Erythroblast (primary cell): Measurements from ENCODE around the gene DTX3L.
A peak's percentile ranks its signal among the peaks of the same experiment; 100 is the strongest.

Experiments
- DNase-seq, 2 experiments: peaks; one replicate each; lab custom pipeline; 2025; lab: John Stamatoyannopoulos, UW
- GATA1 ChIP-seq: IDR thresholded peaks from 2 replicates; pipeline ENCODE4 v1.6.1; 2011; ENCODE audit warnings: low read depth, mild to moderate bottlenecking, control low read depth, low read length, moderate library complexity
- POLR2A ChIP-seq: IDR thresholded peaks from 2 replicates; pipeline ENCODE4 v1.6.1; 2011; ENCODE audit warnings: mild to moderate bottlenecking, low read length

Gene DTX3L

DNA sequence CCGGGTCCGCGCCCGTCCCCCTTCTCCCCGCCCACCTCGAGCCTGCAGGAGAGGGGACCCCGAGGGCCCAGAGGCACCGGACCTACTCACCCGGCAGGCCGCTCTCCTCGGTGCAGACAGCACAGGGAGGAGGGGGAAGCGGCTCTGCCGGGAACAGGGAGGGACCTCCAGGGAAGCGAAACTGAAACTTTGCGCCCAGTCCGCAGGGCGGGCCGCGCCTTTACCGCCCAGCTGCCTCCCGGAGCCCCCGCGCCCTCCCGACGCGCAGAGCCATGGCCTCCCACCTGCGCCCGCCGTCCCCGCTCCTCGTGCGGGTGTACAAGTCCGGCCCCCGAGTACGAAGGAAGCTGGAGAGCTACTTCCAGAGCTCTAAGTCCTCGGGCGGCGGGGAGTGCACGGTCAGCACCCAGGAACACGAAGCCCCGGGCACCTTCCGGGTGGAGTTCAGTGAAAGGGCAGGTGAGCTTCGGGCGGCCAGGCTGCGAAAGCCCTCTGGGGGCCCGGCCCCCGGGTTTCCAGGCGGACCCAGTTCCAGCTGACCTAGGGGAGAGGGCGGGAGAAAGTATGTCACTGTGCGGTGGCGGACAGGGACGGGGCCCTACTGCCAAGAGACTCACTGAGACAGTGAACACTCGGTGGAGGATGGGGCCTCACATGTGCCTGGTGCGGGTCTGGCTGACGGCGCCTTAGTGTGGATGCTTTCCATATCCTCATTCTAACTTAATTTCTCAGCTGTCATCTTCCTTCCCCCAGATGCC is at the start of gene DTX3L, which contains the start of gene PARP9:
DTX3L (plus strand) TSS at position 184 of the 758 bp plus-strand sequence; CDS start at position 273, 89 bp downstream.
PARP9 (minus strand) TSS at position 146 of the 758 bp plus-strand sequence. CDS start 4,680 bp downstream, outside the sequence.
- TF ChIP-seq POLR2A (peak; percentile 82), GATA1 (no peak)
- peak; percentile 91 to 93 for DNase-seq

DNA sequence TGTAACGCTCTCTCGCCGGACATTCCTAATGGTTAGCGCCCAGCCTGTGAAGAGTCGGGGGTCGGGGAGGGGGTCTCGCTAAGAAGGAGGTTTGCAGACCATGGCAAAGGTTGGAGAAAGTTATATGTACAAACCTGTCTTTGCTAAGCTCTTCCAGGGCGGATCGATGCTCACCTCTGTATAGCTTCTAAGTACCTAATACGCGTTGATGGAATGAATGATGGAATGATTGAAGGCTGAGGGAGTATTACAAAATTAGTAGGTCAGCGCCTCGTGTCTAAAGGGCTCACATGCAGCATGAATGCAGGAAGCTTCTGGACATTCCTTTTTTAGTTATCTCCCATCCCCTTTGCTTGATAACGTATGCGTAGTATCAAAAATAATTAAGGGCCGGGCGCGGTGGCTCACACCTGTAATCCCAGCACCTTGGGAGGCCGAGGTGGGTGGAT is 49.1 kb upstream of the DTX3L start:
- no peak for DNase-seq
- TF ChIP-seq GATA1 (no peak), POLR2A (peak; percentile 51)

DNA sequence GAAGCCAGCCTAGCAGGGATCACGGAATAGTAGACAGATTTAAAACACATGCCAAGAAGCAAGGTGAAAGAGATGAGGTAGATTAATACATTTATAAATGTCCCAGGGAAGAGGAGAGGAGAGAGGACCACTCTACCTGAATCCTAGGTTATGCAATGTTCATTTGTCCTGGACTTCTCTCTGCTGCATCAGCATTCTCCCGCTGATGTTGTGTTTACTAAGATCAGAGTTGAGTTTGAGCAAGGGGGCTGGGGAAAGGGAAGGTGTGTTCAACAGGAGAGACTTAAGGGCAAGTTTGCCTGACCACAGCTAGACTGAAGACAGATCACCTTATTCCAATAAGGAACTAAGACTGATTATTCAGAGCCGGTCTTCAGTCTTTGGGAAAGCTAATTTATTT is 48.3 kb upstream of the DTX3L start:
- TF ChIP-seq POLR2A (no peak), GATA1 (no peak)
- DNase-seq: no peak

DNA sequence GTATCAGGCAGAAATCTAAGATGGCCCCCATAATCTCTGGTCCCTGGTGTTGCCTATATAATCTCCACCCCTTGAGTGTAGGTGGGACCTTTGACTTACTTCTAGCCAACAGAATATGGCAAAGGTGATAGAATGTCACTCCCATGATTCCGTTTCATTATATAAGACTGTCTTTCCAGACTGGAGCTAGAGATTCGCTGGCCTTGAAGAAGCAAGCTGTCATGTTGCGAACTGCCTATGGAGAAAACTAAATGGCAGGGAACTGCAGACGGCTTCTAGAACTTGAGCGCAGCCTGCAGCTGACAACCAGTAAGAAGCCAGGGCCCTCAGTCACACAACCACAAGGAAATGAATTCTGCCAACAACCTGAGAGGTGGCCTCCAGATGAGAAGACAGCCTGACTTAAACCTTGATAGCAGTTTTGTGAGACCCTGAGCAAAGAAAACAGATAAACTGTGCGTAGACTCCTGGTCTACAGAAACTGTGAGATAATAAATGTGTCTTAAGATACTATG is 47.2 kb upstream of the DTX3L start:
- peak; percentile 19 to 53 for DNase-seq
- TF ChIP-seq GATA1 (no peak), POLR2A (no peak)

DNA sequence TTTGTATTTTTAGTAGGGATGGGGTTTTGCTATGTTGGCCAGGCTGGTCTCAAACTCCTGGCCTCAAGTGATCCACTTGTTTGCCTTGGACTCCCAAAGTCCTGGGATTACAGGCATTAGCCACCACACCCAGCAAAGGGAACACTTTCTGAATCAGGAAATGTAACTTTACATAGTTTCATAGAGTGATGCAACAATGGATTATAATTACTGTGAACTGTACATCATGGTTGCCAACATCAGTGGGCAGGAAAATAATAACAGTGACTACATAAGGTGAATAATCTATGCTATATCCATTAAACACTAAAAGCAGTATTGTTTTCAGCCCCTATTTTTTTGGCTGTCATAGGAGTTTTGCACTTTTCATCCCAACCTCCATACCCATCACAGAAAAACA is 44.4 kb upstream of the DTX3L start:
- no peak for DNase-seq
- TF ChIP-seq GATA1: no peak
- TF ChIP-seq POLR2A: no peak

DNA sequence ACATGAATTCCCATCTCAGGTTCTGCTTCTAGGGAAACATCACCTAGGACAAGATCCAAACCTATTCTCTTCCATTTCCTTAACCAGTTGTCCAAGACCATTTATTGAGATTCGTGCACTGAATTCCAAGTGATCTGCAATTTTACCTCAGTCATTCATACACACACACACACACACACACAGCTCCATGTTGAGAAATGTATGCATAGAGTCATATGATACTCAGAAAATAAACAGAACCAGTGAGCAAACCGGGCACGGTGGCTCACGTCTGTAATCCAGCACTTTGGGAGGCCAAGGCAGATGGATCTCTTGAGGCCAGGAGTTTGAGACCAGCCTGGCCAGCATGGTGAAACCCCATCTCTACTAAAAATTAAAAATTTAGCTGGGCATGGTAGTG is 43.3 kb upstream of the DTX3L start:
- no peak for TF ChIP-seq GATA1
- no peak for TF ChIP-seq POLR2A
- DNase-seq: no peak

DNA sequence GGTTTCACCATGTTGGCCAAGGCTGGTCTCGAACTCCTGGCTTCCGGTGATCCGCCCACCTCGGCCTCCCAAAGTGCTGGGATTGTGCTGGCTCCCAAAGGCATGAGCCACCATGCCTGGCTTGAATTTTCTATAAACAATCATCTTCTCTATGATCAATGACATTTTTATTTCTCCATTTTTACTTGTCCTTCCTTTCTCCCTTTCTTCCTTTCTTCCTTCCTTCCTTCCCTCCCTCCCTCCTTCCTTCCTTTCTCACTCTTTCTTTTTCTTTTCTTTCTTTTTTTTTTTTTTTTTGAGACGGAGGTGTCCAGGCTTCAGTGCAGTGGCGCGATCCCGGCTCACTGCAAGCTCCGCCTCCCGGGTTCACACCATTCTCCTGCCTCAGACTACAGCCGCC is 40.8 kb upstream of the DTX3L start:
- TF ChIP-seq GATA1: no peak
- no peak for TF ChIP-seq POLR2A
- no peak for DNase-seq

DNA sequence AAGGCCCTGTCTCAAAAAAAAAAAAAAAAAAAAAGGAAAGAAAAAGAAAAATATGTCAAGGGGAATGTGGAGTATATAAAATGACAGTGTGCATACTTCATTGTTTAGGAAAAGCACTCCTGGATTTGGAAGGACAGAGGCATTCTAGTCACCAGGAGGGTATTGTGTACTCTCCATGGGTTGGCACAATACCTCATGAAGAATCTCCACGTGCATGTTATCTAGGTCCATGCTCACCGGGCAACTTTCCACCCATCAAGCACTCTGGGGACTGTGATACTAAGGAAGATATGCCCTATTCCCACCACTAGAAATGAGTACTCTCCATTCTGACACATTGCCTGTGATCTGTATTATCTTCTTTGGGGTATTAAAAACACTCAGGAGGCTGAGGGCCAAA is 34.0 kb upstream of the DTX3L start:
- no peak for TF ChIP-seq POLR2A
- no peak for TF ChIP-seq GATA1
- DNase-seq: no peak

DNA sequence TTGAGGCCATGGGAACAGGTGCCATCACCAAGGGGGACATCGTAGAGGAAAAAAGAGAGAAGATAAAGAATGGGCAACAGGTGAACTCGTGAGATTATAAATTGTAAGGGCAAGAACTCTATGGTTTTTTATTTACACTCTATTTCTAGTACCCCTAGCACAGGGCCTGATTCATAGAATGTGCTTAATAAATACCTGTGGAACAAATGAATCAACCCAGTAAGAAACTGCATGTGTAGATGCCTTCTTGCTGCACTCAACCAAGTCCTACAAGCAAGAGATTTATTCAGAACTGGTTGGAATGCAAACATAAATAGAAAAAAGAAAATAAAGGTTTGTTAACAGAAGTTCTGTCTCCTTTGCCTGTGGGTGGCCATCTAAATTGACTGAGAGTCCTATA is 30.7 kb upstream of the DTX3L start:
- TF ChIP-seq GATA1 (no peak), POLR2A (no peak)
- DNase-seq: no peak

DNA sequence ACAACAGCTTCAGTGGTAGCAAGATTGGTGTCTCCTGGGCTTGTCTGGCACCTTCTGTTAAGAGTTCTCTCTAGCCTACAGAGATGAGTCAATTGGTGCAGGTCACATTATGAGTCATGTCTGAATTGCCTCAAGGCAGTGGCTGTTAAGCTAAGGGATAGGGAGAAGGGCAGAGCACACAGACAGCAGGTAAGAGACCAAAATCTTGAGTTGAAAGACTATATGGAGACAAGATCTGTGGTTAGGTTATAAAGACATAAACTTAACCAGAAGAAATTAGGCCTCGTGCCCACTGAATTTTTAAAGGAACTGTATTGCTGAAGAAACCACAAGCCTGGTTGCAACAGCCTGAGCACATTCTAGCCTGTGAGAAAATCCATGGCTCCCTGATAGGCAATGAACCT is 30.2 kb upstream of the DTX3L start:
- TF ChIP-seq POLR2A (no peak), GATA1 (no peak)
- peak in 1 of 2 experiments; percentile 40 for DNase-seq

DNA sequence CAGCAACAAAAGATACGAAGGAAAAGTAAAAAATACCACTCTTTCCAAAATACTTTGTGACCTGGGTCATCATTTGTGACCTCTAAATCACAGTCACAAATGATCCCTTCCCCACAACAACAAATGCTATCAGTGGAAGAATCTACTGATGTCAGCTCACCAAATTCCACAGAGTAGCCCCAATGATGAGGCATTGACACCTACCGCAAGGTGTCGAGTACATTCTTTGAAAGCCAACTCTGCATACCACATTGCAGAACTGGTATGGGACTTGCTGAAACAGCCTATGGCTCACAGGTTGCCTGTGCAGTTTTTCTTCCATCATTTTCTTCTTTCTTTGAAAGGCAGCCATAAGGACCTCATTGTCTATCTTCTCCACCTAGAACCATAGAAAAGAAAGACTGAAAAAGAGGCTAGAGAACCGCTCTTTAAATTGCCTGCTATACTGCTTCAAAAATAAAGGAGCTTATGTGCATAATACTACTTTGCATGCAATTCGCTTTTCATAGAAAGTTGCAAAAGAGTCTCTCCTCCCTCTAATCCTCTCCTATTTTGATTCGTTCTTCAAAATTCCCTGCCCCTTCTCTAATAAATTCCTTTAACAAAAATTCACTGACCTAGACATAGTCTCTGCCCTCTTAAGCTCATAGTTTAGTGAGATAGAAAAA is 28.0 kb upstream of the DTX3L start:
- no peak for DNase-seq
- TF ChIP-seq GATA1: no peak
- no peak for TF ChIP-seq POLR2A

DNA sequence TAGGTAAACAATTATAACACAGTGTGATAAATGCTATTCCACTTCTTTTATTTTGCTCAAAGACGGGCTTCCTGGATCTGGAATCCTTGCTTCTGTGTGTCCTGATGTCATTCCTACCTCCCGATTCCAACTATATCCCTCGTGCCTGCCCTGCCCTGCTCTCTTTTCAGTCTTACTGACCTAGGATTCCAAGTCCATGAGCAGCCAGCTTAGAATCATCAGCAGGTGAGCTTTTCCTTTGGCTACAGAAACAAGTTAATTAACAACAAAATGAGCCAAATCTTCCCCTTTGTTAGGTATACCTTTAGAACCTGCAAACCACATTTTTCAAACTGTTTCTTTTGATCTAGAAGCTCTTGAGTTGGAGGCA is 27.5 kb upstream of the DTX3L start:
- DNase-seq: no peak
- TF ChIP-seq POLR2A (no peak), GATA1 (no peak)

DNA sequence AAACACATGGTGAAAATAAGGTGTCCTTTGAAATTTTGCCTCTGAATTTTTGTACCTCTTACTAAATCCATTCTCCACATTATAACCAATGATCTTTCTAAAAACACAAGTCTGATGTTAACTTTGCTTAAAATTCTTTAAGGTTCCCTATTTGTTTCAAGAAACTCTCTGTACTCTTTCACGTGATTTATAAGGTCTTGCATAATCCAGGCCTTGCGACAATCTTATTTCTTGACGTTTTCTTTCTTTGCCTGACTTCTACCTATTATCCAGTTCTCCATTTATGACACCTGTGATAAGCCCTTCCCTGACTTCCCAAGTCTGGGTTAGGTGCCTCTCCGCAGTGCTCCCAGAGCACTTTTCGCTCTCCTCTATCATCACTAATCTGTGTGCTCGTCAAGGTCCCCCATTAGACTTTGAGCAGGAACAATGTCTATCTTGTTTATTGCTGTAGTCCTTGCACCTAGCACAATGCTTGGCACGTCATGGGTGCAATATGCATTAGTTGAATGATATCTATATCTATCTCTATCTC is 25.1 kb upstream of the DTX3L start:
- no peak for DNase-seq
- TF ChIP-seq GATA1 (no peak), POLR2A (no peak)

DNA sequence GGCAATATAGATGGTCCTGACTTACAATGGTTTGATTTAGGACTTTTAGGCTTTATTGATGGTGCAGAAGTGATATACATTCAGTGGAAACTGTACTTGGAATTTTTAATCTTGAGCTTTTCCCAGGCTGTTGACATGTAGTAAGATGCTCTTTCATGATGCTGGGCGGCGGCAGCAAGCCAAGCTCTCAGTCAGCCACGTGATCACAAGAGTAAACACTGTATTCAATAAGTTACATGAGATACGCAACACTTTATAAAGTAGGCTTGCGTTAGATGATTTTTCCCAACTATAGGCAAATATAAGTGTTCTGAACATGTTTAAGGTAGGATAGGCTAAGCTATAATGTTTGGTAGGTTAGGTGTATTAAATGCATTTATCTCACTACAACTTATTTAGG is 18.0 kb upstream of the DTX3L start:
- no peak for DNase-seq
- TF ChIP-seq GATA1 (no peak), POLR2A (no peak)

DNA sequence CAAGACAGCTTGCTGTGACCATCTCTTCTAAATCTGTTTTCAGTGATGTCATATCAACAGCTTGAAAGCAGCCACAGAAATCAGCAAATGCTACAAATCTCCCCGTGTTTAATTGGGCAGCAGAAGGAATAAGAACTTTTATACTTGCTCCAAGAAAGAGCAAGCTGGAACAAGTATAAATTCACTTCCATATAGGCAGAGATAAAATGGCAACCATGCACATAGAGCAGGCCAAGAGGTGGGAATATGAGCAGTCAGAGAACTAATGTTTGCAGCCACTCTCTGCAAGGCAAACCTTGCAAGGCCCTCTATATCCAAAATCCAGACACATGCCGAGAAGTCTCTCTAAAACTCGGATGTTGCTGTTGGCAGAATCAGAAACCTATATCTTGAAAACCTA is 16.1 kb upstream of the DTX3L start:
- no peak for DNase-seq
- TF ChIP-seq POLR2A (no peak), GATA1 (no peak)
